HepG2 (cell line): ENCODE measurements around the gene HLF. TPM values are rescaled to one million over a fixed set of nuclear protein-coding genes. Genes with fewer than 3 reads are reported as not detected.

Source experiments
- HNF1B ChIP-seq: sonication (generic); formaldehyde crosslinking; IDR thresholded peaks from 2 replicates; pipeline ENCODE4 v1.5.1; 2020; ENCODE audit warnings: mild to moderate bottlenecking, moderate library complexity, missing genetic modification reagents
- ISX ChIP-seq: sonication (generic); formaldehyde crosslinking; conservative IDR thresholded peaks from 2 replicates; pipeline ENCODE4 v1.5.0; 2020; ENCODE audit warnings: missing genetic modification reagents
- JARID2 ChIP-seq: sonication (generic); formaldehyde crosslinking; IDR thresholded peaks from 2 replicates; pipeline ENCODE4 v1.8.1; 2023; ENCODE audit warnings: missing genetic modification reagents, inconsistent platforms; ENCODE audit not compliant: insufficient replicate concordance
- KAT2B ChIP-seq: fragments of 150-350 bp; IDR thresholded peaks from 2 replicates; pipeline ENCODE4 v1.6.1; 2014; ENCODE audit warnings: low read depth, low read length, borderline replicate concordance
- MATR3 ChIP-seq: sonication (generic); formaldehyde crosslinking; IDR thresholded peaks from 2 replicates; pipeline ENCODE4 v1.4.0; 2020; ENCODE audit warnings: missing genetic modification reagents
- MAX ChIP-seq: IDR thresholded peaks from 2 replicates; pipeline ENCODE4 v1.6.1; 2012; ENCODE audit warnings: inconsistent platforms
- MTF2 ChIP-seq: sonication (generic); formaldehyde crosslinking; IDR thresholded peaks from 2 replicates; pipeline ENCODE4 v1.5.0; 2020; ENCODE audit warnings: missing genetic modification reagents, borderline replicate concordance
- NCOR1 ChIP-seq: fragments of 200-600 bp; sonication (generic); IDR thresholded peaks from 2 replicates; pipeline ENCODE4 v1.7.0; 2017; ENCODE audit warnings: antibody characterized with exemption, low read length, borderline replicate concordance
- NFE2L1 ChIP-seq: sonication (generic); formaldehyde crosslinking; IDR thresholded peaks from 2 replicates; pipeline ENCODE4 v1.4.0; 2020; ENCODE audit warnings: missing genetic modification reagents, mild to moderate bottlenecking, borderline replicate concordance
- PREB ChIP-seq: sonication (generic); formaldehyde crosslinking; IDR thresholded peaks from 2 replicates; pipeline ENCODE4 v1.4.0; 2020; ENCODE audit warnings: missing genetic modification reagents
- WIZ ChIP-seq: sonication (generic); formaldehyde crosslinking; IDR thresholded peaks from 2 replicates; pipeline ENCODE4 v1.5.1; 2020; ENCODE audit warnings: mild to moderate bottlenecking, missing genetic modification reagents
- ZHX1 ChIP-seq: sonication (generic); formaldehyde crosslinking; IDR thresholded peaks from 2 replicates; pipeline ENCODE4 v1.8.1; 2022; ENCODE audit warnings: low read depth, mild to moderate bottlenecking, missing genetic modification reagents
- ZNF232 ChIP-seq: sonication (generic); formaldehyde crosslinking; IDR thresholded peaks from 2 replicates; pipeline ENCODE4 v1.4.0; 2020; ENCODE audit warnings: missing genetic modification reagents, borderline replicate concordance
- polyA plus RNA-seq, 8 experiments: library from polyadenylated mRNA; depleted of rRNA in 3 of 8; stranded (reverse) in 7 of 8; unstranded in 1 of 8; fragments of >200 nt; fragmentation: Illumina TruSeq in 4 of 8; extraction: Trizol in 4 of 8; gene quantifications; 2 replicates each; pipeline versions ENCODE4 v1.2.1 to v1.2.3, GENCODE V29; 2011 to 2016; ENCODE audit warnings: low read depth in 4 of 8, missing spikeins in 1 of 8, mixed read lengths in 1 of 8; ENCODE audit not compliant: insufficient read depth in 1 of 8
- total RNA-seq, 5 experiments: library from RNA; depleted of rRNA; stranded (reverse); fragments of >200 nt; fragmentation: Illumina TruSeq; extraction: Trizol; gene quantifications; 2 replicates each; pipeline ENCODE4 v1.2.3, GENCODE V29; 2016; ENCODE audit warnings: low read depth in 1 of 5

HLF gene
- total and polyA plus RNA-seq, 2 of the 13 experiments (the other 11 are each of a cell fraction or from before 2014, with no cell fraction given): 202 to 346 TPM

GRCh38 chr17:55272711-55273578 lies 8.2 kb downstream of the HLF start (continued):
- TF ChIP-seq MAX (no peak), KAT2B (no peak), MATR3 (no peak), PREB (no peak), ZHX1 (CRISPR knock-in tag) (no peak), ZNF232 (CRISPR knock-in tag) (peak; percentile 29; the same call in 1 of the 2 replicates), JARID2 (CRISPR knock-in tag) (no peak), WIZ (CRISPR knock-in tag) (no peak), NCOR1 (no peak), NFE2L1 (CRISPR knock-in tag) (no peak), ISX (CRISPR knock-in tag) (0 out of 2 replicates have a peak, but pooled peaks have one; percentile 26), HNF1B (CRISPR knock-in tag) (peak; percentile 64; the same call in 1 of the 2 replicates), MTF2 (CRISPR knock-in tag) (no peak)
